Measurements from ENCODE around the gene MOCS2.
"Not testable (repeated sequence)": the region's sequence is repeated elsewhere in the genome, so short reads cannot be mapped to it uniquely, and the experiment has no call there.

Gene MOCS2

GRCh38 chr5:53109443-53110127, at the start of gene MOCS2:
Gene MOCS2 (minus strand): TSS chr5:53109757. CDS start chr5:53107174, 2,583 bp downstream.
- peak; percentile 71 to 91 for DNase-seq

- no peak for DNase-seq
These were observed 42.3 kb upstream of the MOCS2 start for GRCh38 chr5:53151713-53152458.

- no peak for DNase-seq
These were observed 23.5 kb upstream of the MOCS2 start for GRCh38 chr5:53133020-53133419.

- DNase-seq = no peak
These were observed 20.7 kb upstream of the MOCS2 start for GRCh38 chr5:53130266-53130665.

- no peak for DNase-seq
These were observed 18.9 kb upstream of the MOCS2 start for GRCh38 chr5:53128481-53128880.

- no peak for DNase-seq
These were observed 17.6 kb upstream of the MOCS2 start for GRCh38 chr5:53127107-53127506.

- DNase-seq = no peak
These were observed 17.0 kb upstream of the MOCS2 start for GRCh38 chr5:53126521-53126920.

GRCh38 chr5:53123702-53124101, 14.1 kb upstream of the MOCS2 start:
- DNase-seq = peak in 1 of 2 experiments; percentile 6

GRCh38 chr5:53120165-53120564, 10.6 kb upstream of the MOCS2 start:
- no peak for DNase-seq

GRCh38 chr5:53118879-53119278, 9.3 kb upstream of the MOCS2 start:
- DNase-seq = no peak

GRCh38 chr5:53116597-53116996, 7.0 kb upstream of the MOCS2 start:
- DNase-seq = no peak

GRCh38 chr5:53114988-53115387, 5.4 kb upstream of the MOCS2 start:
- DNase-seq = peak in 1 of 2 experiments; percentile 4

GRCh38 chr5:53113947-53114346, 4.4 kb upstream of the MOCS2 start:
- no peak for DNase-seq

GRCh38 chr5:53112909-53113308, 3.4 kb upstream of the MOCS2 start:
- no peak for DNase-seq

- DNase-seq = not testable (repeated sequence)
These were observed 2.8 kb upstream of the MOCS2 start for GRCh38 chr5:53112307-53112706.

- no peak for DNase-seq
These were observed 1.6 kb upstream of the MOCS2 start for GRCh38 chr5:53111139-53111538.

GRCh38 chr5:53110156-53110555, 599 bp upstream of the MOCS2 start:
- DNase-seq = no peak

GRCh38 chr5:53109056-53109442, 508 bp downstream of the MOCS2 start:
- DNase-seq = peak in 1 of 2 experiments; percentile 26

- no peak for DNase-seq
These were observed 3.8 kb downstream of the MOCS2 start for GRCh38 chr5:53105611-53106300.

- no peak for DNase-seq
These were observed 9.0 kb downstream of the MOCS2 start for GRCh38 chr5:53100606-53101005.

GRCh38 chr5:53099546-53099945, 10.0 kb downstream of the MOCS2 start:
- DNase-seq = no peak

GRCh38 chr5:53095931-53096525, 13.5 kb downstream of the MOCS2 start:
- peak in 1 of 2 experiments; percentile 30 for DNase-seq

- DNase-seq = no peak
These were observed 14.3 kb downstream of the MOCS2 start for GRCh38 chr5:53095217-53095616.

All from NCI-H524 (cell line).